K562 (cell line): ENCODE measurements around the gene GALM. TPM values are rescaled to one million over a fixed set of nuclear protein-coding genes. Genes with fewer than 3 reads are reported as not detected.

Experiments
- ADNP ChIP-seq: fragments of 200-800 bp; sonication (Bioruptor generic); IDR thresholded peaks from 2 replicates; pipeline ENCODE4 v1.6.1; 2016; ENCODE audit warnings: missing genetic modification characterization, missing compliant biosample characterization
- ARHGAP35 ChIP-seq: fragments of 450-650 bp; IDR thresholded peaks from 2 replicates; pipeline ENCODE4 v1.6.1; 2018; ENCODE audit not compliant: partially characterized antibody
- BCOR ChIP-seq: fragments of 450-650 bp; IDR thresholded peaks from 2 replicates; pipeline ENCODE4 v1.6.1; 2016
- CC2D1A ChIP-seq: fragments of 450-650 bp; IDR thresholded peaks from 2 replicates; pipeline ENCODE4 v1.6.1; 2017; ENCODE audit warnings: mild to moderate bottlenecking
- CHCHD3 ChIP-seq: fragments of 250-450 bp; sonication (Bioruptor Pico); IDR thresholded peaks from 2 replicates; pipeline ENCODE4 v2.1.2; 2022; ENCODE audit warnings: mild to moderate bottlenecking
- CXXC5 ChIP-seq: fragments of 250-450 bp; sonication (Bioruptor Pico); IDR thresholded peaks from 2 replicates; pipeline ENCODE4 v1.8.0; 2022; ENCODE audit warnings: inconsistent platforms, mild to moderate bottlenecking, moderate library complexity
- FOXJ3 ChIP-seq: sonication (generic); formaldehyde crosslinking; IDR thresholded peaks from 2 replicates; pipeline ENCODE4 v1.4.0; 2020; ENCODE audit warnings: mild to moderate bottlenecking, missing genetic modification reagents
- GABPA ChIP-seq: fragments of 200-800 bp; sonication (Bioruptor generic); conservative IDR thresholded peaks from 2 replicates; pipeline ENCODE4 v1.6.1; 2016; ENCODE audit warnings: low read depth, missing genetic modification characterization, missing compliant biosample characterization
- HNRNPL ChIP-seq: fragments of 200-400 bp; formaldehyde crosslinking; IDR thresholded peaks from 2 replicates; pipeline ENCODE4 v1.6.1; 2017; ENCODE audit warnings: low read depth, mild to moderate bottlenecking, low read length
- KDM1A ChIP-seq, 2 experiments: fragments of 450-650 bp; IDR thresholded peaks; 2 replicates each; pipeline ENCODE4 v1.6.1; 2016; ENCODE audit warnings: mild to moderate bottlenecking in 2 of 2
- KLF13 ChIP-seq: fragments of 450-650 bp; IDR thresholded peaks from 2 replicates; pipeline ENCODE4 v1.6.1; 2016; ENCODE audit warnings: missing genetic modification characterization, low read depth, mild to moderate bottlenecking, missing compliant biosample characterization, moderate library complexity, borderline replicate concordance
- MCM5 ChIP-seq: fragments of 450-650 bp; IDR thresholded peaks from 2 replicates; pipeline ENCODE4 v1.6.1; 2016; ENCODE audit warnings: low read depth
- NFATC3 ChIP-seq: fragments of 450-650 bp; IDR thresholded peaks from 2 replicates; pipeline ENCODE4 v1.6.1; 2017; ENCODE audit warnings: mild to moderate bottlenecking
- PCBP2 ChIP-seq: fragments of 200-400 bp; formaldehyde crosslinking; IDR thresholded peaks from 2 replicates; pipeline ENCODE4 v1.6.1; 2018; ENCODE audit warnings: low read length, low read depth, mild to moderate bottlenecking, moderate library complexity; ENCODE audit not compliant: poor library complexity, severe bottlenecking
- RBM34 ChIP-seq: fragments of 200-400 bp; formaldehyde crosslinking; IDR thresholded peaks from 2 replicates; pipeline ENCODE4 v1.6.1; 2018; ENCODE audit warnings: low read length, borderline replicate concordance; ENCODE audit not compliant: insufficient read depth
- RFX1 ChIP-seq: fragments of 450-650 bp; IDR thresholded peaks from 2 replicates; pipeline ENCODE4 v1.6.1; 2016; ENCODE audit warnings: mild to moderate bottlenecking, moderate library complexity
- SLC30A9 ChIP-seq: fragments of 250-450 bp; sonication (Bioruptor Pico); IDR thresholded peaks from 2 replicates; pipeline ENCODE4 v1.8.0; 2022; ENCODE audit warnings: mild to moderate bottlenecking, moderate library complexity
- SPI1 ChIP-seq: IDR thresholded peaks from 2 replicates; pipeline ENCODE4 v1.6.1; 2011; ENCODE audit warnings: low read depth, low read length, control low read depth, borderline replicate concordance
- STAT5B ChIP-seq: fragments of 250-450 bp; sonication (Bioruptor Pico); IDR thresholded peaks from 2 replicates; pipeline ENCODE4 v1.8.0; 2021; ENCODE audit warnings: mild to moderate bottlenecking, inconsistent platforms
- TBL1XR1 ChIP-seq, 2 experiments: IDR thresholded peaks; 2 replicates each; pipeline ENCODE4 v1.6.1; 2012; ENCODE audit warnings: improper control_type of control experiment in 2 of 2, low read length in 2 of 2, mild to moderate bottlenecking in 1 of 2
- ZBTB26 ChIP-seq: fragments of 450-650 bp; formaldehyde crosslinking; IDR thresholded peaks from 2 replicates; pipeline ENCODE4 v1.4.0; 2022; ENCODE audit warnings: missing genetic modification characterization
- ZNF174 ChIP-seq: fragments of 250-450 bp; sonication (Bioruptor Pico); IDR thresholded peaks from 2 replicates; pipeline ENCODE4 v1.4.0; 2020; ENCODE audit warnings: mild to moderate bottlenecking
- ZNF253 ChIP-seq: fragments of 250-450 bp; sonication (Bioruptor Pico); conservative IDR thresholded peaks from 2 replicates; pipeline ENCODE4 v1.6.1; 2021; ENCODE audit warnings: mild to moderate bottlenecking
- ZNF347 ChIP-seq: fragments of 450-650 bp; formaldehyde crosslinking; IDR thresholded peaks from 2 replicates; pipeline ENCODE4 v1.4.0; 2020; ENCODE audit warnings: low read depth, mild to moderate bottlenecking, moderate library complexity
- polyA plus RNA-seq, 8 experiments: library from polyadenylated mRNA; depleted of rRNA in 4 of 8; stranded (reverse) in 5 of 8; unstranded in 3 of 8; fragments of >200 nt; fragmentation: Nextera tagmentation in 2 of 8; fragmentation: Illumina TruSeq in 1 of 8; extraction: Ambion mirVana in 2 of 8; extraction: Trizol in 1 of 8; gene quantifications; 2 replicates each; pipeline versions ENCODE4 v1.2.1 to v1.2.3, GENCODE V29; 2011 to 2014; ENCODE audit warnings: inconsistent platforms in 1 of 8, missing spikeins in 1 of 8
- total RNA-seq, 7 experiments: library from RNA; depleted of rRNA in 6 of 7; stranded (reverse); fragments of >200 nt in 6 of 7; fragmentation: Illumina TruSeq in 2 of 7; extraction: Trizol in 2 of 7; gene quantifications; 2 replicates each; pipeline versions ENCODE4 v1.2.1 to v1.2.3, GENCODE V29; 2011 to 2021; ENCODE audit warnings: low replicate concordance in 1 of 7
- TF ChIP-seq, protein P1 (sequence below): sonication (generic); formaldehyde crosslinking; IDR thresholded peaks from 2 replicates; pipeline ENCODE4 v1.8.0; 2022; ENCODE audit warnings: mild to moderate bottlenecking, missing genetic modification reagents
- TF ChIP-seq, protein P2 (sequence below): fragments of 450-650 bp; IDR thresholded peaks from 2 replicates; pipeline ENCODE4 v1.6.1; 2016; ENCODE audit warnings: low read depth, mild to moderate bottlenecking, moderate library complexity

The GALM gene
- total and polyA plus RNA-seq, 9 of the 15 experiments (the other 6 are each of a cell fraction or from before 2014, with no cell fraction given), result 22.1 to 51.7 (median 27.9) TPM

DNA sequence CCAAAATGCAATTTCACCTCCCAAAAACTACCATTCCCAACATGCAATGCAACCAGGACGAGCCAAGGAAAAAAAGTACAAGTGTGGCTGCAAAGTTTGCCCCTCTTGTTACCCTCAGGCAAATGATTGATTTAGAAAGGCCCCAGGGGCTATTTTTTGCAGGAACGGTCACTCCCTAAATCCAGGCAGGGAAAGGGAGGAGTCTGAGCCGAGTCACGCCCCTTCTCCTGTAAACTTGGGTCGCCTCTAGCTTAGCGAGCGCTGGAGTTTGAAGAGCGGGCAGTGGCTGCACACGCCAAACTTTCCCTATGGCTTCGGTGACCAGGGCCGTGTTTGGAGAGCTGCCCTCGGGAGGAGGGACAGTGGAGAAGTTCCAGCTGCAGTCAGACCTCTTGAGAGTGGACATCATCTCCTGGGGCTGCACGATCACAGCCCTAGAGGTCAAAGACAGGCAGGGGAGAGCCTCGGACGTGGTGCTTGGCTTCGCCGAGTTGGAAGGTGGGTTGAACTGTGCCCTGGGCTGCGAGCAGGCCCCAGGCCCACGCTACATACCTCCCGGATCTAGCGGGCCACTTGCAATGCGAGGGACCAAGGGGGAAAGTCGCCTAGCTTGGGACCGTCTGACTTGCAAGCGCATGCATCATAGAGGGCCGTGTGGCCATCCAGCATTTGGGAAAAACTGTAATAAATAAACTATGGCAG lies at the start of gene GALM (continued):
- TF ChIP-seq, protein P1, sequence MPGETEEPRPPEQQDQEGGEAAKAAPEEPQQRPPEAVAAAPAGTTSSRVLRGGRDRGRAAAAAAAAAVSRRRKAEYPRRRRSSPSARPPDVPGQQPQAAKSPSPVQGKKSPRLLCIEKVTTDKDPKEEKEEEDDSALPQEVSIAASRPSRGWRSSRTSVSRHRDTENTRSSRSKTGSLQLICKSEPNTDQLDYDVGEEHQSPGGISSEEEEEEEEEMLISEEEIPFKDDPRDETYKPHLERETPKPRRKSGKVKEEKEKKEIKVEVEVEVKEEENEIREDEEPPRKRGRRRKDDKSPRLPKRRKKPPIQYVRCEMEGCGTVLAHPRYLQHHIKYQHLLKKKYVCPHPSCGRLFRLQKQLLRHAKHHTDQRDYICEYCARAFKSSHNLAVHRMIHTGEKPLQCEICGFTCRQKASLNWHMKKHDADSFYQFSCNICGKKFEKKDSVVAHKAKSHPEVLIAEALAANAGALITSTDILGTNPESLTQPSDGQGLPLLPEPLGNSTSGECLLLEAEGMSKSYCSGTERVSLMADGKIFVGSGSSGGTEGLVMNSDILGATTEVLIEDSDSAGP (CRISPR knock-in tag), result peak; percentile 57; the same call in 1 of the 2 replicates
- TF ChIP-seq ZNF253 (CRISPR knock-in tag) (no peak), STAT5B (CRISPR knock-in tag) (no peak), ZNF174 (CRISPR knock-in tag) (no peak), ZBTB26 (CRISPR knock-in tag) (no peak), GABPA (peak; percentile 48), ARHGAP35 (no peak), SPI1 (no peak), CHCHD3 (CRISPR knock-in tag) (no peak), CC2D1A (no peak), SLC30A9 (CRISPR knock-in tag) (no peak), BCOR (no peak), FOXJ3 (no peak), ZNF347 (CRISPR knock-in tag) (no peak), KDM1A (IDR thresholded peaks at IDR 0.05) (no peak), PCBP2 (no peak), ADNP (tag) (no peak), HNRNPL (no peak), NFATC3 (no peak), KLF13 (tag) (no peak), TBL1XR1 (IDR thresholded peaks at IDR 0.05; ENCODE audit: low read length in 2 of 2) (peak in 1 of 2 experiments; percentile 39; a peak in 2 of 4 replicates), RBM34 (no peak), MCM5 (no peak), RFX1 (no peak), CXXC5 (CRISPR knock-in tag) (peak; percentile 24)
- TF ChIP-seq, protein P2, sequence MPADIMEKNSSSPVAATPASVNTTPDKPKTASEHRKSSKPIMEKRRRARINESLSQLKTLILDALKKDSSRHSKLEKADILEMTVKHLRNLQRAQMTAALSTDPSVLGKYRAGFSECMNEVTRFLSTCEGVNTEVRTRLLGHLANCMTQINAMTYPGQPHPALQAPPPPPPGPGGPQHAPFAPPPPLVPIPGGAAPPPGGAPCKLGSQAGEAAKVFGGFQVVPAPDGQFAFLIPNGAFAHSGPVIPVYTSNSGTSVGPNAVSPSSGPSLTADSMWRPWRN, result no peak
